Mesendoderm (in vitro differentiated cells): ENCODE results near the gene ITGAL.

Experiments
- DNase-seq: peaks from one replicate; pipeline ENCODE4 v3.0.0; 2013
- H2AK5ac ChIP-seq: 2 replicates; pipeline ENCODE4 v1.6.1; 2013; ENCODE audit warnings: low read length, inconsistent platforms
- H2BK120ac ChIP-seq: 2 replicates; pipeline ENCODE4 v1.6.1; 2013; ENCODE audit warnings: low read depth, mild to moderate bottlenecking, low read length, moderate library complexity, mixed read lengths
- H2BK15ac ChIP-seq: replicated peaks from 2 replicates; pipeline ENCODE4 v1.6.1; 2013; ENCODE audit warnings: low read depth, mild to moderate bottlenecking, moderate library complexity
- H2BK5ac ChIP-seq: 2 replicates; pipeline ENCODE4 v1.6.1; 2013; ENCODE audit warnings: low read length, inconsistent platforms
- H3K18ac ChIP-seq: 2 replicates; pipeline ENCODE4 v1.6.1; 2013; ENCODE audit warnings: mild to moderate bottlenecking, low read length, mixed read lengths
- H3K23ac ChIP-seq: one replicate; pipeline ENCODE4 v1.6.1; 2013; ENCODE audit warnings: low read length
- H3K27ac ChIP-seq: 2 replicates; pipeline ENCODE4 v1.5.1; 2013; ENCODE audit warnings: low read depth, mild to moderate bottlenecking, inconsistent platforms, low read length, moderate library complexity
- H3K27me3 ChIP-seq: 2 replicates; pipeline ENCODE4 v1.6.1; 2013; ENCODE audit warnings: low read length, control low read depth, mild to moderate bottlenecking, inconsistent platforms; ENCODE audit not compliant: insufficient read depth, poor library complexity
- H3K36me3 ChIP-seq: 2 replicates; pipeline ENCODE4 v1.6.1; 2013; ENCODE audit warnings: low read length, inconsistent platforms; ENCODE audit not compliant: control insufficient read depth, insufficient read depth
- H3K4ac ChIP-seq: one replicate; pipeline ENCODE4 v1.6.1; 2013; ENCODE audit warnings: low read depth, mild to moderate bottlenecking, low read length, moderate library complexity
- H3K4me1 ChIP-seq: 2 replicates; pipeline ENCODE4 v1.6.1; 2013; ENCODE audit warnings: low read depth, low read length, inconsistent platforms; ENCODE audit not compliant: control insufficient read depth
- H3K4me2 ChIP-seq: 2 replicates; pipeline ENCODE4 v1.6.1; 2013; ENCODE audit warnings: low read length
- H3K4me3 ChIP-seq: 2 replicates; pipeline ENCODE4 v1.5.1; 2013; ENCODE audit warnings: mild to moderate bottlenecking, low read length
- H3K56ac ChIP-seq: one replicate; pipeline ENCODE4 v1.6.1; 2013; ENCODE audit warnings: low read length
- H3K79me1 ChIP-seq: 2 replicates; pipeline ENCODE4 v1.6.1; 2013; ENCODE audit warnings: low read length, inconsistent platforms
- H3K79me2 ChIP-seq: 2 replicates; pipeline ENCODE4 v1.6.1; 2013; ENCODE audit warnings: mild to moderate bottlenecking, low read length; ENCODE audit not compliant: control insufficient read depth, insufficient read depth
- H3K9ac ChIP-seq: 2 replicates; pipeline ENCODE4 v1.6.1; 2013; ENCODE audit warnings: low read length, inconsistent platforms
- H4K5ac ChIP-seq: one replicate; pipeline ENCODE4 v1.6.1; 2013; ENCODE audit warnings: low read length
- H4K8ac ChIP-seq: one replicate; pipeline ENCODE4 v1.6.1; 2013; ENCODE audit warnings: low read depth, mild to moderate bottlenecking, control low read depth, low read length, moderate library complexity
- WGBS: extraction: QIAGEN DNeasy Blood & Tissue Kit; methylation state at CpG from one replicate; pipeline ENCODE4 v1.1.7; 2013; ENCODE audit warnings: low lambda C conversion rate, missing lambda C conversion rate; ENCODE audit not compliant: insufficient coverage; ENCODE audit errors: extremely low coverage; 5-methylcytosine and 5-hydroxymethylcytosine counted together

The ITGAL gene

DNA sequence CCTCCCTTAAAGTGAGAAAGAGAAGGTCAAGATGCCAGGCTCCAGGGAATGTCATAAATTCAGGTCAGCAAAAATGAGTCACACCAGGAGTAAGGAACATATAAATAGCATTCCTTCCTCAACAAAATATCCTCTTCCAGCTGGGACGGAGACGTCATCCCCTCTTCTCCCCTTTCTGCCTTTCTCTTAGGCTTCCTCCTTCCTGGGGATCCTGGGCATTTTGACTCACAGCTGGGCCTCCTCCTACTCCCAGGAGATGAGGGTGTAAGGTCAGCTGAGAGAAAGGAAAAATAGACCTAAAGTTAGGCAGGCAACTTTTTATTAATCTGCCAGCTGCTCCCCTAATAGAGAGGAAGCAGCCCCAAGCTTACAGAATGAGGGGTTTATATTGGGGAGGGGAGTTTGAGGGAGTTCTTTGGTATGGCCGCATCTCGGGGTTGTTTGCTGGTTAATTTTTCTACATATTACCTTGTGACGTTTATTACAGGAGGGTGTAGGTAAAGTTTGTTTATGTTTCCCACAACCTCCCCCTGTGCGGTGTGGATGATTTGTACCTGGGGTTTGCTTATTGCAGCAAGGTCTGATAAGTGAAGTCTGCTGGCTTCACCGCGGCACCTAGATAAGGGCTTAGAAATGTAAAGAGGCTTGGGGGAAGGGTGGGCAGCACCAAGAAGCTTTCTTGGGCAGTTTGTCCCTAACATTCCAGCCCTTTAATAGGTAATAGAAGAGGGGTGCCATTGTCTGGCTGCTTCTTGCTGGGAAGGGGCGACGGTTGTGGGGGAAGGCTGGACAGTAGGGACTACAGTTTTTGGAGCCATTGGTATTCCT is 69.2 kb downstream of the ITGAL start:
- peak overlapping the region; percentile 98 for H2BK5ac ChIP-seq
- peaks cover 19% of the 10 kb centered on the region for H3K4me1 ChIP-seq
- no peak overlapping the region for H3K4me3 ChIP-seq
- no peaks in the 10 kb centered on the region for H3K79me2 ChIP-seq
- H4K5ac ChIP-seq = no peak overlapping the region
- H2BK15ac ChIP-seq = no peak overlapping the region
- DNase-seq = peak; percentile 79
- peak overlapping the region; percentile 85 for H3K56ac ChIP-seq
- H3K23ac ChIP-seq = no peak overlapping the region
- H3K9ac ChIP-seq = peak overlapping the region; percentile 64
- H3K79me1 ChIP-seq = no peaks in the 10 kb centered on the region
- no peaks in the 10 kb centered on the region for H3K27me3 ChIP-seq
- H3K4me2 ChIP-seq = peak overlapping the region; percentile 13
- H3K4ac ChIP-seq = peak overlapping the region; percentile 75
- H4K8ac ChIP-seq = peak overlapping the region; percentile 17
- no peaks in the 10 kb centered on the region for H3K36me3 ChIP-seq
- peak overlapping the region; percentile 68 for H2BK120ac ChIP-seq
- peak overlapping the region; percentile 76 for H3K18ac ChIP-seq
- WGBS = no CpG with 5 or more reads among the region's 10 CpGs
- H3K27ac ChIP-seq = peak overlapping the region; percentile 82
- no peak overlapping the region for H2AK5ac ChIP-seq

DNA sequence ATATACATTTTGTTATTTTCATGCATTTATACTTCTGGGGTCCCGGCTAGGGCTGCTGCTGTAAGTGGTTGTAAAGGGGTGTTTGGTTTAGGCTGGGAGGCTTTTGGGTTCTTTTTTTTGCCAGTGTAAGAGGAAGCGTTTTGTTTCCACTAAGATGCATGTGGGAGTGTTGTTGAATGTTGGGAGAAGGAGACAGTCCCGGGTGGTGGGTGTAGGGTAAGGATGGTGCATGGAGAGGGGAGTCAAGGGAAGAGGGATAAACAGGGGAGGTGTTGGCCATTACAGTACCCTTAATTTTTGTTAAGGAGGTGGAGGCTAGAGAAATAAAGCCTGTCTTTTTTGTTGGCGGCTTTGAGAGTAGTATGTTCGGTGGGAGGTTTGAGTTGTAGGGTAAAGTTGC is 70.5 kb downstream of the ITGAL start:
- H3K79me1 ChIP-seq = no peaks in the 10 kb centered on the region
- H3K4ac ChIP-seq = no peak overlapping the region
- H3K27me3 ChIP-seq = no peaks in the 10 kb centered on the region
- H2BK120ac ChIP-seq = peak overlapping the region; percentile 8
- peaks cover 19% of the 10 kb centered on the region for H3K4me1 ChIP-seq
- no peak overlapping the region for H3K27ac ChIP-seq
- H3K9ac ChIP-seq = peak overlapping the region; percentile 18
- H4K8ac ChIP-seq = no peak overlapping the region
- H2BK5ac ChIP-seq = peak overlapping the region; percentile 48
- no peak overlapping the region for H3K4me3 ChIP-seq
- WGBS = 100% methylated on average over 2 of the region's 5 CpGs
- H3K4me2 ChIP-seq = no peak overlapping the region
- H3K56ac ChIP-seq = peak overlapping the region; percentile 57
- no peak overlapping the region for H4K5ac ChIP-seq
- peak overlapping the region; percentile 85 for H2AK5ac ChIP-seq
- H3K79me2 ChIP-seq = no peaks in the 10 kb centered on the region
- no peak for DNase-seq
- H3K18ac ChIP-seq = no peak overlapping the region
- no peaks in the 10 kb centered on the region for H3K36me3 ChIP-seq
- H2BK15ac ChIP-seq = no peak overlapping the region
- no peak overlapping the region for H3K23ac ChIP-seq

DNA sequence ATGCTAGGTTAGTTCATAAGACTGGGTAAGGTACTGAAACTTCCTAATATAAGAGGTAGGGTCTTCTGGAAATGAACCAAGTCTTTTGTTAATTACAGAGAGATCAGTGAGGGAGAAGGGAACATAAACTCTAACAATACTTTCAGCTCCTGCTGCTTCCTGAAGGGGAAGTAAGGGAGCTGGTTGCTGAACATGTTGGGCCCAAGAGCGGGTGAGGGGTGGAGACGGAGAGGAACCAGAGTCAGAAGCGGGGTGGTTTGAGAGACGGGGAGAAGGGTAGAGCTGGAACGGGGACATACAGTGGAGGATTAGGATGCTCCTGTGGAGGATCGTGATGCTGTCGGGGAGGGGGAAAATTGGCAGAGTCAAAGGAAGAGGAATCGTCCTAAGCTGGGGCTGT is 73.6 kb downstream of the ITGAL start:
- H4K5ac ChIP-seq = no peak overlapping the region
- H2BK15ac ChIP-seq = no peak overlapping the region
- no peak overlapping the region for H2BK120ac ChIP-seq
- no peak overlapping the region for H3K27ac ChIP-seq
- no peak overlapping the region for H3K9ac ChIP-seq
- H3K18ac ChIP-seq = no peak overlapping the region
- no peaks in the 10 kb centered on the region for H3K79me2 ChIP-seq
- H3K27me3 ChIP-seq = no peaks in the 10 kb centered on the region
- H2AK5ac ChIP-seq = no peak overlapping the region
- H3K4me3 ChIP-seq = no peak overlapping the region
- H4K8ac ChIP-seq = no peak overlapping the region
- H2BK5ac ChIP-seq = peak overlapping the region; percentile 55
- no peak overlapping the region for H3K4ac ChIP-seq
- no peak overlapping the region for H3K56ac ChIP-seq
- H3K36me3 ChIP-seq = no peaks in the 10 kb centered on the region
- H3K4me2 ChIP-seq = no peak overlapping the region
- peaks cover 26% of the 10 kb centered on the region for H3K4me1 ChIP-seq
- H3K79me1 ChIP-seq = no peaks in the 10 kb centered on the region
- no peak for DNase-seq
- WGBS = no CpG with 5 or more reads among the region's 8 CpGs
- no peak overlapping the region for H3K23ac ChIP-seq

DNA sequence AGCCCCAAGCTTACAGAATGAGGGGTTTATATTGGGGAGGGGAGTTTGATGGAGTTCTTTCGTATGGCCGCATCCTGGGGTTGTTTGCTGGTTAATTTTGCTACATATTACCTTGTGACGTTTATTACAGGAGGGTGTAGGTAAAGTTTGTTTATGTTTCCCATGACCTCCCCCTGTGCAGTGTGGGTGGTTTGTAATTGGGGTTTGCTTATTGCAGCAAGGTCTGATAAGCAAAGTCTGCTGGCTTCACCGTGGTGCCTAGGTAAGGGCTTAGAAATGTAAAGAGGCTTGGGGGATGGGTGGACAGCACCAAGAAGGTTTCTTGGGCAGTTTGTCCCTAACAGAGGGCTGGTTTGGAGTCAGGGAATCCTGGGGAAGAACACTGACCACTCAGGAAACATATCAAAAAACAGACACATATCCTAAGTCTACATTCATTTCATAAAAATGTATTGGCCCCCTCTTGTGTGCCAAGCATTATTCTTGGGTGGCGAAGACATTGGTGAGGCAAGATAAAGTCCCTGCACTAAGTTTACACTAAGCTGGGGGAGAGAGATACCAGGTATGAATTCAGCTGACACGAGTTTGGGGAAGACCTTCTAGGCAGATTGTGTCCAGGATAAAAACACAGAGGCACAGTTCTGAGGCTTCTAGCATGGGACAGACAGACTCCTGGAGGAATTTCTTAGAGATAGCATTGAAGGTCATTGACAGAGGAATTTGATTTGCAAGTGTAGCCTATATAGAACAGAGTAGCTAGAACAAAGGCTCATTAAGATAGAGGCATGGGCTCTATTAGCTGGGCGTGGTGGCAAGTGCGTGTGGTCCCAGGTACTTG is 76.1 kb downstream of the ITGAL start:
- H3K4me3 ChIP-seq = no peak overlapping the region
- H3K79me1 ChIP-seq = no peaks in the 10 kb centered on the region
- peaks cover 12% of the 10 kb centered on the region for H3K4me1 ChIP-seq
- no peaks in the 10 kb centered on the region for H3K36me3 ChIP-seq
- H3K18ac ChIP-seq = peak overlapping the region; percentile 56
- H3K4me2 ChIP-seq = no peak overlapping the region
- no peak for DNase-seq
- peak overlapping the region; percentile 37 for H2BK5ac ChIP-seq
- H3K27ac ChIP-seq = peak overlapping the region; percentile 36
- WGBS = no CpG with 5 or more reads among the region's 8 CpGs
- H2BK15ac ChIP-seq = no peak overlapping the region
- peak overlapping the region; percentile 22 for H2AK5ac ChIP-seq
- no peak overlapping the region for H2BK120ac ChIP-seq
- H3K4ac ChIP-seq = no peak overlapping the region
- H4K5ac ChIP-seq = no peak overlapping the region
- H3K56ac ChIP-seq = peak overlapping the region; percentile 57
- no peak overlapping the region for H4K8ac ChIP-seq
- no peak overlapping the region for H3K23ac ChIP-seq
- peak overlapping the region; percentile 26 for H3K9ac ChIP-seq
- no peaks in the 10 kb centered on the region for H3K27me3 ChIP-seq
- no peaks in the 10 kb centered on the region for H3K79me2 ChIP-seq

DNA sequence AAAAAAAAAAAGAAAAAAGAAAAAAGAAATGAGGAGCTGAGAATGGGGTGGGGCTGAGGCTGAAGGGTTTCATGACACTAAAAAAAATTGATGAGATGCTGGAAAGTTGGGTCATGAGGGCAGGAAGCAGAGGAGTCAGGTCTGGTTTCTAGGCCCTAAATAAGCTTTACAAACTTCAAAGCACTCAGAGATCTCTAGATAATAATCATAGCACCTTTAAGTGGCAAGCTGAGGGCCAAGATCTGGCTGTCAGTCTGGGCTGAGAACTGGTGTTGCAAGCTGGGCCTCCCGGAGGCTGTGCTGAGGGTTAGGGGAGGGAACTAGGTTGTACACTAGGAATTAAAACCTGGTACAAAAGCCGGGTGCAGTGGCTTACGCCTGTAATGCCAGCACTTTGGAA is 79.2 kb downstream of the ITGAL start:
- Histone ChIP-seq H3K36me3 (no peaks in the 10 kb centered on the region), H2BK5ac (no peak overlapping the region), H3K79me1 (peaks cover 5% of the 10 kb centered on the region), H3K4ac (no peak overlapping the region), H3K18ac (no peak overlapping the region), H3K27me3 (no peaks in the 10 kb centered on the region), H3K27ac (no peak overlapping the region), H3K23ac (no peak overlapping the region), H3K9ac (no peak overlapping the region), H4K5ac (no peak overlapping the region), H3K56ac (no peak overlapping the region), H3K79me2 (no peaks in the 10 kb centered on the region), H2BK15ac (no peak overlapping the region), H3K4me2 (no peak overlapping the region), H3K4me1 (peaks cover 9% of the 10 kb centered on the region), H2BK120ac (no peak overlapping the region), H3K4me3 (no peak overlapping the region), H4K8ac (no peak overlapping the region), H2AK5ac (no peak overlapping the region)
- DNase-seq = peak; percentile 72
- no CpG with 5 or more reads among the region's 3 CpGs for WGBS
